H1 (cell line): Measurements from ENCODE around the gene CACNA2D1.

ENCODE experiments used
- BACH1 ChIP-seq: IDR thresholded peaks from 2 replicates; pipeline ENCODE4 v1.6.1; 2012; ENCODE audit warnings: low read length, improper control_type of control experiment
- CBX5 ChIP-seq: fragments of 300-800, 300-1000 bp; sonication (generic); IDR thresholded peaks from 2 replicates; pipeline ENCODE4 v1.7.1; 2016; ENCODE audit warnings: antibody characterized with exemption, low read length, low read depth
- EZH2 ChIP-seq: fragments of 200-600 bp; sonication (generic); IDR thresholded peaks from 2 replicates; pipeline ENCODE4 v1.7.1; 2012; ENCODE audit warnings: low read depth, mild to moderate bottlenecking, moderate library complexity, low read length, inconsistent platforms; ENCODE audit not compliant: severe bottlenecking
- GABPA ChIP-seq: IDR thresholded peaks from 2 replicates; pipeline ENCODE4 v1.6.1; 2011; ENCODE audit warnings: mild to moderate bottlenecking, low read length, moderate library complexity, borderline replicate concordance; ENCODE audit not compliant: insufficient read depth
- POLR2A ChIP-seq, 2 experiments: IDR thresholded peaks; 1 replicate in 1 of 2; 2 replicates in 1 of 2; pipeline ENCODE4 v1.6.1; 2011; ENCODE audit warnings: low read depth in 2 of 2, low read length in 2 of 2, mild to moderate bottlenecking in 2 of 2; ENCODE audit errors: control extremely low read depth in 1 of 2
- SRF ChIP-seq: IDR thresholded peaks from 2 replicates; pipeline ENCODE4 v1.6.1; 2011; ENCODE audit warnings: mild to moderate bottlenecking, low read depth, low read length, moderate library complexity
- TF ChIP-seq, protein P1 (sequence below), 3 experiments: IDR thresholded peaks; 1 replicate in 2 of 3; 2 replicates in 1 of 3; pipeline versions ENCODE4 v1.5.1 to v1.6.1; 2011; ENCODE audit warnings: low read length in 3 of 3, mild to moderate bottlenecking in 3 of 3, inconsistent platforms in 2 of 3, low read depth in 1 of 3, moderate library complexity in 1 of 3; ENCODE audit not compliant: insufficient read depth in 1 of 3; ENCODE audit errors: control extremely low read depth in 1 of 3
- TF ChIP-seq, protein P2 (sequence below): IDR thresholded peaks from 2 replicates; pipeline ENCODE4 v1.6.1; 2011; ENCODE audit warnings: low read length, improper control_type of control experiment

DNA sequence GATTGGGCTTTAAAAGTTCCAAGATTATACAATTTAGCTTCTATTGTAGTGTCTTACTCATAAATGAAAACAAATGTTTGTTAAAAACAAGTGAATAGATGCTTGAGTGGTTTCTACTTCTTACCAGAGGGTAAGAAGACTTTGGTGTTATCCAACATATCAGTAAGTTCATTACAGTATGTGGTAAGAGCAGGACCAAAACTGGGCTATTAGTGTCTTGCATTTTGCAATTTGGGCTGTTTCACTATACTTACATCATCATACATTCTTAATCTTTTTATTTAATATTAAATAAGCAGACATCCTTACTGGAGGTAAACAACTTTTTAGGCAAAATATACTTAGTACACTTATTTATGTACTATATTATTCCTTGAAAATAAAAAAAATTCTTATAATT is 425.4 kb downstream of the CACNA2D1 start:
- TF ChIP-seq, protein P1, sequence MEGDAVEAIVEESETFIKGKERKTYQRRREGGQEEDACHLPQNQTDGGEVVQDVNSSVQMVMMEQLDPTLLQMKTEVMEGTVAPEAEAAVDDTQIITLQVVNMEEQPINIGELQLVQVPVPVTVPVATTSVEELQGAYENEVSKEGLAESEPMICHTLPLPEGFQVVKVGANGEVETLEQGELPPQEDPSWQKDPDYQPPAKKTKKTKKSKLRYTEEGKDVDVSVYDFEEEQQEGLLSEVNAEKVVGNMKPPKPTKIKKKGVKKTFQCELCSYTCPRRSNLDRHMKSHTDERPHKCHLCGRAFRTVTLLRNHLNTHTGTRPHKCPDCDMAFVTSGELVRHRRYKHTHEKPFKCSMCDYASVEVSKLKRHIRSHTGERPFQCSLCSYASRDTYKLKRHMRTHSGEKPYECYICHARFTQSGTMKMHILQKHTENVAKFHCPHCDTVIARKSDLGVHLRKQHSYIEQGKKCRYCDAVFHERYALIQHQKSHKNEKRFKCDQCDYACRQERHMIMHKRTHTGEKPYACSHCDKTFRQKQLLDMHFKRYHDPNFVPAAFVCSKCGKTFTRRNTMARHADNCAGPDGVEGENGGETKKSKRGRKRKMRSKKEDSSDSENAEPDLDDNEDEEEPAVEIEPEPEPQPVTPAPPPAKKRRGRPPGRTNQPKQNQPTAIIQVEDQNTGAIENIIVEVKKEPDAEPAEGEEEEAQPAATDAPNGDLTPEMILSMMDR (IDR thresholded peaks at IDR 0.05; ENCODE audit: control extremely low read depth in 1 of 3, insufficient read depth in 1 of 3, low read depth in 1 of 3, low read length in 3 of 3), result no peak
- TF ChIP-seq EZH2, result no peak
- TF ChIP-seq BACH1, result no peak
- TF ChIP-seq, protein P2, sequence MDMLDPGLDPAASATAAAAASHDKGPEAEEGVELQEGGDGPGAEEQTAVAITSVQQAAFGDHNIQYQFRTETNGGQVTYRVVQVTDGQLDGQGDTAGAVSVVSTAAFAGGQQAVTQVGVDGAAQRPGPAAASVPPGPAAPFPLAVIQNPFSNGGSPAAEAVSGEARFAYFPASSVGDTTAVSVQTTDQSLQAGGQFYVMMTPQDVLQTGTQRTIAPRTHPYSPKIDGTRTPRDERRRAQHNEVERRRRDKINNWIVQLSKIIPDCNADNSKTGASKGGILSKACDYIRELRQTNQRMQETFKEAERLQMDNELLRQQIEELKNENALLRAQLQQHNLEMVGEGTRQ, result no peak
- TF ChIP-seq SRF, result no peak
- TF ChIP-seq POLR2A (IDR thresholded peaks at IDR 0.05; ENCODE audit: control extremely low read depth in 1 of 2, low read depth in 2 of 2, low read length in 2 of 2), result no peak
- TF ChIP-seq GABPA, result no peak
- TF ChIP-seq CBX5, result no peak
